ENCODE results near the gene IRAK2. TPM values are rescaled to one million over a fixed set of nuclear protein-coding genes. Genes with fewer than 3 reads are reported as not detected.
A peak's percentile ranks its signal among the peaks of the same experiment; 100 is the strongest.

The IRAK2 gene
- total and polyA plus RNA-seq, 7 donors: 3.9 to 21.3 (median 9.1) TPM

DNA sequence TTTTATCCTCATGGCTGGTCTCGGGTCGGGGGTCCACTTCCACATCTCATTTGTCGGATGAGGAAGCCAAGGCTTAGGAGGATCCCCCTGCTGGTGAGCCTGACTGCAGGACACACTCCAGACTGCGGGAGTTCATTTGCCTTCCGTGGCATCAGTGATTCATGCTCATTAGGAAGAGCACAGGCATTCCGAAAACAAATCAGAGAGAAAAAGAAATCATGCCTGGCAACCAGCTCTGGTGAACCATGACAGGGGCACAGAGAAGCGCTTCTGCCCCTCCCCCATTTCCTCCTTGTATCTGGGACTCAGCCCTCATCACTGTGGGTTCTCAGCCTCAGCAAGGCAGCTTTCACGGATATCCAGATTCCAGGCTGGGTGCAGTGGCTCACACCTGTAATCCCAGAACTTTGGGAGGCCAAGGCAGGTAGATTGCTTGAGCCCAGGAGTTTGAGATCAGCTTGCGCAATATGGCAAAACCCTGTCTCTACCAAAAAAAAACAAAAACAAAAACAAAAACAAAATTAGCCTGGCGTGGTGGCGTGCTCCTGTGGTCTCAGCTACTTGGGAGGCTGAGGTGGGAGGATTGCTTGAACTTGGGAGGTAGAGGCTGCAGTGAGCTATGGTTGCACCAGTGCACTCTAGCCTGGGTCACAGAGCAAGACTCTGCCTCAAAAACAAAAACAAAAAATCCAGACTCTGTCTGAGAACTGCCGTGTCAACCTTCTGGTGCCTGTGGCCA, 28.4 kb downstream of the IRAK2 start:
- no peak for DNase-seq
- peak overlapping the region; percentile 98 for H3K27ac ChIP-seq
- H3K4me1 ChIP-seq: peaks cover 75% of the 10 kb centered on the region

DNA sequence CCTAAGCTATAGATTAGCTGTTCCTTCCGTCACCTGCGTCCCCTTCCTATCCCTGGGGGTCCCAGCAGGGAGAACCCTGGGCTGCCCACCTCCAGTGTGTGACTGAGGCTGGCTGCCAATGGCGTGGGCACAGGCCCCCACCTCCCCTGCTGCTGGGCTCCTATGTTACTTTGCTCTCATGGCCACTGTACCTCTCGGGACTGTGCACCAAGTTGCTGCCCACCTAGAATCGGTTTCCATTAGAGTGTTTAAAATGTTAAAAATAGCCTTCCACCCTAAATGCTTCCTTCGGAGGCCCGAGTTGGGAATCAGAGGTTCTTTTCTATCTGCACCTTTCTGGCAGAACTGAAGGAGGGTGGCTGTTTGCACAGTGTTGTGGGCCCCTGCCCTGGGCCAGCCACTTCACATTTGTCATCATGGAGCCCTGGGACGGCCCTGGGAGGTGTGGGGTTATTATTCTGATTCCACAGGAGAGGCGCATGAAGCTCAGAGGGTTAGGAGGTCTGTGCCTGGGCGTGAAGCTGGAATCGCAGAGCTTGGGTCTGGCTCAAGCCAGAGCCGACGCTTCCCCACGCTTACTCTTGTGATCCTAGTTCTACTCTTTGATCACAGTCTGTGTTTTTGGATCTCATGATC, 29.1 kb downstream of the IRAK2 start:
- H3K9me3 ChIP-seq: no peaks in the 10 kb centered on the region
- H3K4me3 ChIP-seq: no peak overlapping the region
- H3K4me1 ChIP-seq: peaks cover 77% of the 10 kb centered on the region
- DNase-seq: no peak
- H3K27me3 ChIP-seq (ENCODE audit: insufficient read depth in 3 of 3, low read length in 2 of 3): no peaks in the 10 kb centered on the region
- no peak for ATAC-seq
- TF ChIP-seq, protein P1, sequence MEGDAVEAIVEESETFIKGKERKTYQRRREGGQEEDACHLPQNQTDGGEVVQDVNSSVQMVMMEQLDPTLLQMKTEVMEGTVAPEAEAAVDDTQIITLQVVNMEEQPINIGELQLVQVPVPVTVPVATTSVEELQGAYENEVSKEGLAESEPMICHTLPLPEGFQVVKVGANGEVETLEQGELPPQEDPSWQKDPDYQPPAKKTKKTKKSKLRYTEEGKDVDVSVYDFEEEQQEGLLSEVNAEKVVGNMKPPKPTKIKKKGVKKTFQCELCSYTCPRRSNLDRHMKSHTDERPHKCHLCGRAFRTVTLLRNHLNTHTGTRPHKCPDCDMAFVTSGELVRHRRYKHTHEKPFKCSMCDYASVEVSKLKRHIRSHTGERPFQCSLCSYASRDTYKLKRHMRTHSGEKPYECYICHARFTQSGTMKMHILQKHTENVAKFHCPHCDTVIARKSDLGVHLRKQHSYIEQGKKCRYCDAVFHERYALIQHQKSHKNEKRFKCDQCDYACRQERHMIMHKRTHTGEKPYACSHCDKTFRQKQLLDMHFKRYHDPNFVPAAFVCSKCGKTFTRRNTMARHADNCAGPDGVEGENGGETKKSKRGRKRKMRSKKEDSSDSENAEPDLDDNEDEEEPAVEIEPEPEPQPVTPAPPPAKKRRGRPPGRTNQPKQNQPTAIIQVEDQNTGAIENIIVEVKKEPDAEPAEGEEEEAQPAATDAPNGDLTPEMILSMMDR (IDR thresholded peaks at IDR 0.05): no peak
- intact Hi-C loops (cut with DNase I): no loop called here
- H3K36me3 ChIP-seq (ENCODE audit: insufficient read depth in 1 of 2, low read depth in 1 of 2): peaks cover 0 to 2% of the 10 kb centered on the region in 2 donors
- peak overlapping the region; percentile 98 for H3K27ac ChIP-seq
- 55 to 73% (median 58%) methylated on average over 13 to 14 of the region's 14 CpGs for WGBS, 3 donors

More for the DNA sequence above, 28.4 kb downstream of the IRAK2 start:
- intact Hi-C loops (cut with DNase I): no loop called here
- Histone ChIP-seq H3K36me3 (ENCODE audit: insufficient read depth in 1 of 2, low read depth in 1 of 2) (peaks cover 0 to 8% of the 10 kb centered on the region in 2 donors), H3K9me3 (no peaks in the 10 kb centered on the region), H3K4me3 (no peak overlapping the region), H3K27me3 (ENCODE audit: insufficient read depth in 3 of 3, low read length in 2 of 3) (no peaks in the 10 kb centered on the region)
- TF ChIP-seq, protein P1 (IDR thresholded peaks at IDR 0.05): peak; percentile 35
- peak; percentile 9 to 36 (median 26) for ATAC-seq
- 69 to 78% (median 69%) methylated on average over 12 of the region's 12 CpGs for WGBS, 3 donors

DNA sequence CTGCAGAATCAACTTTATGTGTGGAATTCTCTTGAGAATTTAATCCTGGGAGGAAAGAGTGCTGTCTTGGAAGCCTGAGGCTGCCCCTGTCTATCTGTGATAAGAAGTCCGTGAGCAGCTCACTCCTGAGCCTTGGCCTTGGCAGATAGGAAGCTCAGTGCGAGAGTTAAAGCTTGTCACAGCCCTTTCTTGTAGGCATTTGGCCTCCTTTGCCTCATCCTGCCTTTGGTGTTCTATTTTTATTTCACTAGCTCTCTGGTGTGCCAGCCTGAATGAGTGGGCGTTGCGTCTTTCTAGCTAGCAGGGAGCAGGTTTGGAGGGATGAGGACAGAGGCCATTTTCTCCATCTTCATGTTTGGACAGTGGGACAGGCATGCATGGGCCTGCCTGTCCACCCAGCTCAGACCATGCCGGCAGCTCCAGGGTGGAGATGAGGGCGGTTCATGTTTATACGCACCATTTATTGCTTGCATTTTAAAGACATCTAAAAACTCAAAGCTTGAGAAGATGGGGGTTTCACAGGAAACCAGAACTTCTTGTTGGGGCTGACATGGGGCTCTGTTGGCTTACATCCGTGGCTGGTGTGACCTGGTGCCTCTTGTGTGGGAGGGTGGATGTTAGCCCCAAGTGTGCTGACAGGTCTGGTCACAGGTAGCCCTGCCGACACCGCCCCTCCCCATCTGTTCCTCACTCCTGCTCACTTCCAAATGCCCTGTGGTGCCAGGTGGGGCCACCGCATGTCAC, 29.8 kb downstream of the IRAK2 start:
- DNase-seq: peak; percentile 30 to 68
- 54 to 63% (median 59%) methylated on average over 11 of the region's 11 CpGs for WGBS, 3 donors
- ATAC-seq: peak; percentile 38 to 62 (median 54)
- Histone ChIP-seq H3K27ac (peak overlapping the region; percentile 98), H3K4me1 (peaks cover 74% of the 10 kb centered on the region), H3K4me3 (no peak overlapping the region), H3K36me3 (ENCODE audit: insufficient read depth in 1 of 2, low read depth in 1 of 2) (no peaks in the 10 kb centered on the region), H3K9me3 (no peaks in the 10 kb centered on the region), H3K27me3 (ENCODE audit: insufficient read depth in 3 of 3, low read length in 2 of 3) (no peaks in the 10 kb centered on the region)
- TF ChIP-seq, protein P1 (IDR thresholded peaks at IDR 0.05): no peak
- intact Hi-C loops (cut with DNase I): no loop called here

DNA sequence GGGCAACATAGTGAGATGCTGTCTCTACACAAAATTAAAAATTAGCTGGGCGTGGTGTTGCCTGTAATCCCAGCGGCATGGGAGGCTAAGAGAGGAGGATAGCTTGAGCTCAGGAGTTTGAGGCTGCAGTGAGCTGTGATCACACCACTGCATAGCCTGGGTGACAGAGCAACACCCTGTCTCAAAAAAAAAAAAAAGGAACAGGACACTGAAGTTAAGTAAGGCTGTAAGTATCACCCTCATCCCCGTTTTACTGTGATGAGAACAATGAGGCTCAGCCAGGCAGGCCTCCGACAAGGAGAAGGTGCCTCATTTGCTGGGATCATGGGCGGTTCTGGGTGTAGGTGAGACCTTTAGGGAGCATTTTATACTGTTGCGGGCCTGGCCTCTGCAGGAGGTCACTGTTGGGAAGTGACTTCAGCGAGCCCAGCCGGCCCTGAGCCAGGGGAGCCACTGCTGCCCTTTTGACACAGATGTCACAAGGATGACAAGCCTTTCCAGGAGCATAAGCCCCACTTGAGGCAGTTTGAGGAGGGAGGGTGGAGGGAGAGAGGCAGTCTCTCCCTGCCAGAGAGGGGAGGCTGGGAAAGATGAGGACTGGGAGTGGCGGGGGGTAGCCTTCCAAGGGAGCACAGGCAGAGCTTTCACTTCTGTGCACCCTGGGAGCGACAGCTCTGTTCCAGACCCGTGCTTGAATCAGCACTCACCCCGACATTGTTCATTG, 30.8 kb downstream of the IRAK2 start:
- peaks cover 64% of the 10 kb centered on the region for H3K4me1 ChIP-seq
- TF ChIP-seq, protein P1 (IDR thresholded peaks at IDR 0.05): no peak
- ATAC-seq (peak in 1 of 4 donors; percentile 29), DNase-seq (peak; percentile 28 to 68)
- H3K27ac ChIP-seq: peak overlapping the region; percentile 98
- no peaks in the 10 kb centered on the region for H3K27me3 ChIP-seq (ENCODE audit: insufficient read depth in 3 of 3, low read length in 2 of 3)
- no peaks in the 10 kb centered on the region for H3K9me3 ChIP-seq
- H3K36me3 ChIP-seq (ENCODE audit: insufficient read depth in 1 of 2, low read depth in 1 of 2): peaks cover 0 to 4% of the 10 kb centered on the region in 2 donors
- intact Hi-C loops (cut with DNase I): no loop called here
- no peak overlapping the region for H3K4me3 ChIP-seq
- WGBS, 3 donors: 69 to 81% (median 76%) methylated on average over 12 of the region's 12 CpGs
